DMS79 treated with DMSO at 0.1 percent for 48 hours (cell line): ENCODE results near the gene MTRR.

Experiments used
- DNase-seq: peaks from one replicate; lab custom pipeline; 2025; lab: John Stamatoyannopoulos, UW

MTRR gene

DNA sequence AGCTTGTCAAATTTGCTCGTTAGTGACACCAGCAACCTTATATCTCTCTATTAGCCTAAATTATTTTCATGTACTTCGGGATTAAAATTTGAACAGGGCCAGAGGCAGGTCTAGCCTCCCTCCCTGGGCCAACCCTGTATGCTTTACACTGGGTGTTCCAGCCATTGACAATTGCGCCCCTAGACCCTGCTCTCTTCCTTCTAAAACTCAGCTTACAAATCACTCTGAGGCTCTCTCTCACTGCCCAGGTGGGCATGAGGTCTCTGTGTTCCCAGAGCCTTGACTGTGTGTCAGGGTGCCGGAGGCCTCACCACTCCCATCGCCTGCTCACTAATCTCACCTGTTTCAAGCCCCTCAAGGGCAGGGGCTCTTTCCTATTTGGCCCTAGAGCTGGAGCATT lies 11.6 kb upstream of the MTRR start:
- DNase-seq: no peak

DNA sequence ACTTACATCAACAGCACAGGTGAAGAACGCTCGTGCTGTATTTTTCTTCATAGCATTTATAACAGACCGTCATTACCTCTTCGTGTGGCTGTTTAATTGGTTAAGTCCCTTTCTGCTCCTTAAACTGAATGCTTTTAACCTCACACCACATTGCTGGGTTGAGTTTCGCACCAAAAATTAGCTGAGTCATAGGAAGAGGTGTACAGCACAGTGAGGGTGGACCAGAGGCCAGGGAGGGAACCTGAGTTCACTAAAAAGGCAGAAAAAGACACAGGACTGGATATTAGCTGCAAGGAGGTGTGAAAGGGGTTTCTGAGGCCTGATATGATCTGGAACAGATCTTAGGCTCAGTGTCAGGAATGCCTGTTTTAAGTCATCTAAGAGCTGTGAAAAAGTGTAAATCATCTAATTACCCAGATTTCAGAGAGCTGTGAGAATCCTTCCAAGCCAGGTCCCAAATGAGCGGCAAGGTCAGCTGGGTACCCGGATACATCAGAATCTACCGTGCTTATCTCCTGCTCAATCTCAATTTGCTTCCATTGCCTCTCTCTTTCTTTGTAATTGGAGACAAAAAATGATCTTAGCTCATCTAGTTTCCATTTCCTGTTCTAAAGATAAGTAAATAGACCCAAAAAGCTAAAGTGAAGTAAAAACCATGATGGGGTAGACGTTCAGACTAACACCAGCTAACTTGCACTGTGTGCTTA lies 10.9 kb upstream of the MTRR start:
- no peak for DNase-seq

DNA sequence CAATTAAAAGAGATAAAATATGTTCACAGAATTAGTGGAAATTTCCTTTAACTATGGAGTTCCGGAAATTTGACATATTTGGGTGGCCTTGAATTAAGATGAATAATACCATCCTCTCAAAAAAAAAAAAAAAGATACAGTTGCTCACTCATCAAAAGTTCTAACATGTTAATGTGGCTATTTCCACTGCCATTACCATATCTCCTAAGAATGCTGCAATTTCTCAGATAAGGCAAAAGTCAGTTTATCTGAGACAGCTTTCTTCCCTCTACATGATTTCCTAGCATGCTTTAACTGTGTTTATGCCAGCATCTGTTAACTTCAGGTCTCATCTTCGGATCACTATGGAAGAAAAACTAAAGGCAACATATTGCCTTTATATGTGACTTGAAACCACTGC lies 2.8 kb upstream of the MTRR start:
- DNase-seq: no peak

- no peak for DNase-seq
Measured at GRCh38 chr5:7867260-7867659, 1.7 kb upstream of the MTRR start.

- no peak for DNase-seq
Measured at GRCh38 chr5:7868427-7868772, 548 bp upstream of the MTRR start.

DNA sequence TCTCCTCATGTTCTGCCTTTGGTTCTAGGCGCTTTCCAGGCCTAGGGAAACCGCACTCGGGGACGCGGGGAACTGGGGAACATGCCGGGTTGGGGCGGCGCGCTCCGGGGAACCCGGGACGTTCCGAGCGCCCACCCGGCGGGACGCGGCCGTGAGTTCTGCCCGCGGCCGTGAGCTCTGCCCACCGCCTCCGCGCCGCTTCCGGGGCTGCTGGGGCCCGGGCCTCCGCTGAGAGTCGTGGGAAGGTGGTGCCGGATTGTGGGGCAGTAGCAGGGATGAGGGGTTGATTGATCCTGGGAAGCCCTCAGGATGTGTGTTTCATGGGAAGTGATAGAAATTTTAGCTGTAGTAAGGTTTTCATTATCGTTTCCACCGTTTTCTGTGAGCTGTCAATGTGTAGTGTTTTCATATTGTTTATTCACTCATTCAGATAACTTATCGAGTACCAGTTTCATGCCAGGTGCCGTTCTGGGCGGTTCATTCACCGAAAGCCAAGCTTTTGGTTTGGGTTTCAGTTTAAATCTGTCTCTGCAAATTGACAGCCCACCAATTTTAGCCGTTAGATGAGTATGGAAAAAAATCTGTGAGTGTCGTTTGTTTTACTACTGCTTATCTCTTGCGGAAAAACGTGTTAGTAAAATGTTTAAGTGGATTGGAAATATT lies 657 bp downstream of the MTRR start:
- no peak for DNase-seq

- DNase-seq: no peak
Measured at GRCh38 chr5:7871653-7872052, 2.7 kb downstream of the MTRR start.

- no peak for DNase-seq
Measured at GRCh38 chr5:7872517-7873130, 3.7 kb downstream of the MTRR start.

GRCh38 chr5:7873216-7873615 lies 4.3 kb downstream of the MTRR start:
- DNase-seq: no peak

DNA sequence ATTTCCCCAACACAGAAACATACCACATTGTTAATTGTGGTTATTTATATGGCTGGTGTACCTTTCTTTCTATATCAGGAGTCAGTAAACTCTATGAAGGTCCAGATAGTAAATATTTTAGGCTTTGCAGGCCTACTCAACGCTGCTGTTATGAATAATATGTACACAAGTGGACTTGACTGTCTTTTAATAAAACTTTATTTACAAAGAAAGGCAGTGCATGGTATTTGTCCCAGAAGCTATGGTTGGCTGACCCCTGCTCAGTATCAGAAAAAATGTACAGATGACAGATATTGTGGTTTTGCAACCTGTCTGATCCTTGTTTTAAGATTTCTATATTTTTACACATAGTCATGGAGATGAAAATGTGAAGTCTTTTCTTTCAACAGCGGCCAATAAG lies 5.7 kb downstream of the MTRR start:
- no peak for DNase-seq

DNA sequence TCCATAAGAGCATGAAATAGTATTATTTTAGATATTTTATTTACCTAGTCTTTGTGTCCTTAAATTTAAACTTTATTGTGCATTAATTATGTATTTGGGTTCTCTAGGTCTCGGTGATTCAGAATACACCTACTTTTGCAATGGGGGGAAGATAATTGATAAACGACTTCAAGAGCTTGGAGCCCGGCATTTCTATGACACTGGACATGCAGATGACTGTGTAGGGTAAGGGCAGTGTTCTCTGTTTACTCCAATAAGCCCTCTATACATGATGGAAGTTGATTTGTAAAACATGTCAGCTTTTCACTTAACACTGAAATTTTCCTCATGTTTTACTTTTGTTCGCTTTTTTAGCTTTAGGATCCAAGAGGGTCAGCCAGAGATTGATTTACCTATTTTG lies 6.2 kb downstream of the MTRR start:
- DNase-seq: no peak

GRCh38 chr5:7876867-7877266 lies 7.9 kb downstream of the MTRR start:
- no peak for DNase-seq

GRCh38 chr5:7877851-7878250 lies 8.9 kb downstream of the MTRR start:
- peak; percentile 48 for DNase-seq

DNA sequence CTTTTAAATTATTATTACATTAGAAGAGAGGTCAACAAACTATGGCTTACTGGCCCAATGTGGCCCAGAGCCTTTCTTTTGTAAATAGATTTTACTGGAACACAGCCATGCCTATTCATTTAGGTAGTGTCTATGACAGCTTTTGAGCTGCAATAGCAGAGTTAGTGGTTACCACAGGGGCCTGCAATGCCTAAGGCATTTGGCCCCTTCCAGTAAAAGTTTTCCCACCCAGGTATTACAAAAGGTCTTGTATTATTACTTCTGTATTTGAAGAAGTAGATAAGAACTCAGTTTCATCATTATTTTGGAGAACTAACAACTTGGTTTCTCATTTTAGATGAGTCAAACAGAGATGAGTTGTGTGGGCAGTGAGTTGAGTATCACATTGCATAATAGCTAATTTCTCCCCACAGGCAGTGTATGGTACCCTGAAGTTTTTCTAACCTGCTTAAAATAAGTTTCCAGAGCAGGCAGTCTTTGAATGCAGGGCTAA lies 9.5 kb downstream of the MTRR start:
- DNase-seq: no peak

GRCh38 chr5:7881091-7881490 lies 12.1 kb downstream of the MTRR start:
- DNase-seq: no peak

DNA sequence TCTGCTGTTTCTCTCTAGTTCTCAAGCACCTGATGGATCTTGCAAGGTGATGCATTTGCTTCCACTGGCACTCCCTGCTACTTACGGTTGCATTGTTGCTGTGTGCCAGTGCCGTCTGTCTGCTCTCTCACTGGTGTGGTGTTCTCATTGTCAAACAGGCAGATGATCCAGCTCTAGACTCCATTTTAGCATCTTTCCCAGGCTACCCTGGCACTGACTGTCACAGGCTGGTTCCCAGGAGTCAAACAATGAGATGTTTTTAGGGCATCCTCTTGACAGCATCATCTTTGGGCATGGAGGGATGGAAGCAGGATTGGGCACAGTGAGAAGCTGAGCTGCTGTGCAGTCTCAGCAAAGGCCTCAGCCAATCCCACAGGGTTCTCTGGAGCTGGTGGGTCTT lies 12.9 kb downstream of the MTRR start:
- DNase-seq: no peak

DNA sequence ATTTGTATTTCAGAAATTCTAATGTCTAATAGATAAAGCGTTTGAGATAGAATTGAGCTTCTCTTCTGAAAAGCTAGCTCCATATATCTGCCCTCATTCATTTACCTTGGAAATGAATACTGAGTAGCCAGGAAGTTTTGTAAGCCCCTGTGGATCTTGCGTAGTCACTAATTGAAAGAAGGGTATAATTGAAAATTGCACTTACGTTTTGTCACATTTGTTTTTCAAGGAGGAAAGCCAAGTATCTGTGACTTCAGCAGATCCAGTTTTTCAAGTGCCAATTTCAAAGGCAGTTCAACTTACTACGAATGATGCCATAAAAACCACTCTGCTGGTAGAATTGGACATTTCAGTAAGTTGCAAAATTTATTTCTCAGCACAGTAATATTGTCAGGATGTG lies 14.0 kb downstream of the MTRR start:
- DNase-seq: peak; percentile 75

GRCh38 chr5:7884491-7885267 lies 15.7 kb downstream of the MTRR start:
- peak; percentile 91 for DNase-seq

GRCh38 chr5:7886849-7887475 lies 18.0 kb downstream of the MTRR start:
- peak; percentile 93 for DNase-seq

DNA sequence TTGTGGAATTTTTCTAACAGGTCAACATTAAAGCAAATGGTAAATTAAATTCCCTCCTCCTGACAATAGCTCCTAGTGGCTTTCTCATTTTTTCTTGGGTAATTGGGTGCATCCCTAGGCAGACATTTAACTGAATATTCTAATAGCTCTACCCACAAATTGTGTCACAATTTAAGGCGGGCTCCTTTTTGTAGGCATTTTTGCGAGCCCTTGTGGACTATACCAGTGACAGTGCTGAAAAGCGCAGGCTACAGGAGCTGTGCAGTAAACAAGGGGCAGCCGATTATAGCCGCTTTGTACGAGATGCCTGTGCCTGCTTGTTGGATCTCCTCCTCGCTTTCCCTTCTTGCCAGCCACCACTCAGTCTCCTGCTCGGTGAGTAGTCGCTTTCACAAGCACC lies 20.0 kb downstream of the MTRR start:
- DNase-seq: no peak

DNA sequence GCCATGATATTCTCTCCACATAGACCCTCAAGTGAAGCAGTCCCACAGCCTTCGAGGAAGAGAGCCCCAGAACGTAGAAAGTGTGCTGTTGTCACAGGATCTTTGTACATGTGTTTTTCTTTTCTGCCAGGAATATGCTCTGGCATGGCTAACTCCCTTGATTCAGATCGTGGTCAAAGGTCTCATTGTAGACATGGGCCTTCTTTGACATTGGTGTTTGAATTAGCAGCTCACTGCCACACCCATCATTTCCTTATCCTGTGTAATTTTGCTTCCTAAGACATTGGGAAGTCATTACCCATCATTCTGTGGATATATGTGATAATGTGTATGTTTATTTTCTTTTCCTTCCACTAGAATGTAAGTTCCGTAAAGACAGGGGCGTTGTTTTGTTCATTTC lies 25.5 kb downstream of the MTRR start:
- no peak for DNase-seq

- no peak for DNase-seq
Measured at GRCh38 chr5:7894860-7895259, 25.9 kb downstream of the MTRR start.
